Tibial nerve (tissue), 4 donors: Measurements from ENCODE around the gene FASN. TPM values are rescaled to one million over a fixed set of nuclear protein-coding genes. Genes with fewer than 3 reads are reported as not detected.

Experiments used
- DNase-seq, 2 donors: peaks; one replicate each; pipeline ENCODE4 v3.0.0-alpha.2; 2019; ENCODE audit warnings: low spot score in 2 of 2
- H3K27ac ChIP-seq, 4 donors: fragments of 200-600 bp; sonication (generic) in 3 of 4; one replicate each; pipeline ENCODE4 v1.5.1; 2017 to 2019; ENCODE audit warnings: mild to moderate bottlenecking in 1 of 4
- H3K27me3 ChIP-seq, 2 donors: fragments of 200-600 bp; sonication (generic) in 1 of 2; one replicate each; pipeline versions ENCODE4 v1.5.1 to v1.6.0; 2017 to 2019
- H3K36me3 ChIP-seq, 3 donors: fragments of 200-600 bp; sonication (generic); one replicate each; pipeline ENCODE4 v1.5.1; 2018 to 2019
- H3K4me1 ChIP-seq, 4 donors: fragments of 200-600 bp; sonication (generic) in 3 of 4; one replicate each; pipeline ENCODE4 v1.5.1; 2017 to 2019
- H3K4me3 ChIP-seq, 4 donors: fragments of 200-600 bp; sonication (generic) in 3 of 4; one replicate each; pipeline ENCODE4 v1.5.1; 2017 to 2019; ENCODE audit warnings: mild to moderate bottlenecking in 1 of 4, moderate library complexity in 1 of 4
- H3K9me3 ChIP-seq, 4 donors: fragments of 200-600 bp; sonication (generic) in 3 of 4; one replicate each; pipeline ENCODE4 v1.5.1; 2017 to 2019
- EP300 ChIP-seq, 2 donors: sonication (generic); formaldehyde crosslinking; IDR thresholded peaks; one replicate each; pipeline ENCODE4 v1.6.1; 2017; ENCODE audit warnings: antibody characterized with exemption in 2 of 2, mild to moderate bottlenecking in 1 of 2
- POLR2A ChIP-seq, 2 donors: fragments of 450-650 bp; IDR thresholded peaks; one replicate each; pipeline ENCODE4 v1.6.1; 2017; ENCODE audit warnings: antibody characterized with exemption in 2 of 2, mild to moderate bottlenecking in 2 of 2, moderate library complexity in 2 of 2
- WGBS, 2 donors: methylation state at CpG; one replicate each; pipeline ENCODE4 v1.1.5; 2018; 5-methylcytosine and 5-hydroxymethylcytosine counted together
- total RNA-seq, 4 donors: library from RNA; depleted of rRNA; stranded (reverse); fragments of >200 nt; gene quantifications; one replicate each; pipeline ENCODE4 v1.1.0, GENCODE V29; 2016
- TF ChIP-seq, protein P1 (sequence below), 5 experiments: fragments of 200-600 bp in 3 of 5; fragments of 450-650 bp in 2 of 5; sonication (generic) in 3 of 5; IDR thresholded peaks; one replicate each; pipeline ENCODE4 v1.5.1; 2016 to 2019; ENCODE audit warnings: antibody characterized with exemption in 5 of 5, mild to moderate bottlenecking in 3 of 5, moderate library complexity in 2 of 5

Gene FASN
- total RNA-seq, 4 donors from 2014 or later, result 129 to 319 (median 160) TPM

DNA sequence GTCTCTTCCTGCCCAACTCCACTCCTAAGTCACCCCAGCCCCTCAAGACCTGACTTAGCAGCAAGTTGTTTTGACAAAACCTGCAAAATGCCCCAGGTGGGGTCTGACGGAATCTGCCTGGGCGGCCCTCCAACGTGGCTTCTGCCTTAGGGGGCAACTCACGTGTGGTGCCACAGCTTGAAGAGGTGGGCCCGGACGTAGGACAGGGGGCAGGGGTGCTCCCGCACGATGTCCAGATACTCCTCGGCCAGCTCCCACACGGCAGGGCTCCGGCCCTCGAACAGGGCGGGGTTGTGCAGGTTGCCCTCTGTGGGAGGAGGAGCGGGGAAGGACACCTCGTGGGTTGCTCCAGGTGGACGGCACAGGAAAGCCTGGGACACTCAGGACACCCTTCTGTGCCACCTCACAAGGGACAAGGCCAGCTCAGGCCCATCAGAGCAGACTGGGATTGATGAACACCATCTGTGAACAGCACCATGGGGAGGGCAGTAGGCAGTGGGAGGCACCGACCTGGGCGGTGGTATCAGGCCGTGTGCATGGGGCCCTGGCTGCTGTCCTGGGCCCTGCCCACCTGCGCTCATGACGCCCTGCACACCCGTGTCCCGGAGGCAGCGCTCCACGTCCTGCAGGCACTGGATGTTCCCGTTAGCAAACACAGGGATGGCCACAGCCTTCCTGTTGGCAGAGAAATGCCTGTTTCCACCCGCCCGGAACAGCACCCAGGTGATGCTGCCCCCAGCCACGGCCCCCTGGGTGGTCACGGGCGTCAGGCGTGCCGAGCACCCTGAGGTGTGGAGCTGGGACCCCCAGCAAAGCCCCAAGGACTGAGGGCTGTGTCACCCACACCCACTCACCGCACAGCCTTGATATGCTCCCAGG lies 36.8 kb downstream of the FASN start:
- no peak for DNase-seq
- Histone ChIP-seq H3K4me3 (no peak overlapping the region), H3K36me3 (peaks cover 0 to 80% (median 29%) of the 10 kb centered on the region in 3 donors), H3K9me3 (no peaks in the 10 kb centered on the region), H3K27me3 (no peaks in the 10 kb centered on the region), H3K27ac (no peak overlapping the region), H3K4me1 (peaks cover 0 to 27% (median 13%) of the 10 kb centered on the region in 4 donors)
- 82 to 88% methylated on average over 18 to 33 of the region's 34 CpGs for WGBS, 2 donors
- no peak for TF ChIP-seq EP300 (IDR thresholded peaks at IDR 0.05)
- TF ChIP-seq, protein P1, sequence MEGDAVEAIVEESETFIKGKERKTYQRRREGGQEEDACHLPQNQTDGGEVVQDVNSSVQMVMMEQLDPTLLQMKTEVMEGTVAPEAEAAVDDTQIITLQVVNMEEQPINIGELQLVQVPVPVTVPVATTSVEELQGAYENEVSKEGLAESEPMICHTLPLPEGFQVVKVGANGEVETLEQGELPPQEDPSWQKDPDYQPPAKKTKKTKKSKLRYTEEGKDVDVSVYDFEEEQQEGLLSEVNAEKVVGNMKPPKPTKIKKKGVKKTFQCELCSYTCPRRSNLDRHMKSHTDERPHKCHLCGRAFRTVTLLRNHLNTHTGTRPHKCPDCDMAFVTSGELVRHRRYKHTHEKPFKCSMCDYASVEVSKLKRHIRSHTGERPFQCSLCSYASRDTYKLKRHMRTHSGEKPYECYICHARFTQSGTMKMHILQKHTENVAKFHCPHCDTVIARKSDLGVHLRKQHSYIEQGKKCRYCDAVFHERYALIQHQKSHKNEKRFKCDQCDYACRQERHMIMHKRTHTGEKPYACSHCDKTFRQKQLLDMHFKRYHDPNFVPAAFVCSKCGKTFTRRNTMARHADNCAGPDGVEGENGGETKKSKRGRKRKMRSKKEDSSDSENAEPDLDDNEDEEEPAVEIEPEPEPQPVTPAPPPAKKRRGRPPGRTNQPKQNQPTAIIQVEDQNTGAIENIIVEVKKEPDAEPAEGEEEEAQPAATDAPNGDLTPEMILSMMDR (IDR thresholded peaks at IDR 0.05), result no peak
- TF ChIP-seq POLR2A (IDR thresholded peaks at IDR 0.05), result no peak

DNA sequence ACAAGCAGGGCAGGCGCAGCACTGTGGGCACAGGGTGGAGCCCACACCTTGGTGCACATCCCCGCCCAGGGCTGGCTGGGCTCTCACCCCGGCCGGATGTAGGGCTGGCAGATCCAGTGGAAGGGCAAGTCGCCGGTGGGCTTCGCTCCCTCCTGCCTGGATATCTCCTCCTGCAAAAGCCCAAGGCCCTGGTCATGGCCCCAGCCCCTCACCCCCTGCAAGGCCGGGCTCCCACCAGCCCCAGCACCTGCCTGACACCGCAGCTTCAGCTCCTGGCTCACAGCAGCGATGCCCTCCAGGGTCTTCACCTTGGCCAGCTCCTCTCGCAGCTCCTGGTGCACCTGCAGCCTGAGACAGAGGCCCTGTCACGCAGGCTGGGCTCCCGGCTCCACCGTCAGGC lies 37.4 kb downstream of the FASN start:
- WGBS, 2 donors, result 89 to 95% methylated on average over 6 to 13 of the region's 14 CpGs
- H3K36me3 ChIP-seq, result peaks cover 0 to 86% (median 29%) of the 10 kb centered on the region in 3 donors

DNA sequence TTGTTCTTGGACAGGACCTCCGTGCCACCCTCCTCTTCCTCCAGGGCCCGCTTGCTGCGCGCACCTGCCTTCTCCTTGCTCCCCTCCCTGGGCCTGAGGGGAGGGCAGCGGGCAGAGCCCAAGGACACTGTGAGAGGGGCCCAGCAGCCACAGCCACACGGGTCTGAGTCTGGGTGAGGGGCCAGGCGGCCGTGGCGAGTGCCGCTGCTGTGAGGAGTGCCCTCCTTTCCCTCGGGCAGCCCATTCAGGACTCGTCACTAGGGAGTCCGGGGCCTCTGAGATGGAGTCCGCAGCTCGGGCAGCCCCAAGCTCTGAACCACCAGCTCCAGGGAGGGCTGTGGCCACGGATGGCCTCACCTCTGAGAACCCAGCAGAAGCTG lies 38.0 kb downstream of the FASN start:
- Histone ChIP-seq H3K4me1 (peaks cover 0 to 24% (median 10%) of the 10 kb centered on the region in 4 donors), H3K9me3 (no peaks in the 10 kb centered on the region), H3K27me3 (no peaks in the 10 kb centered on the region), H3K36me3 (peaks cover 0 to 93% (median 35%) of the 10 kb centered on the region in 3 donors), H3K4me3 (no peak overlapping the region), H3K27ac (no peak overlapping the region)
- 76% methylated on average over 15 to 16 of the region's 16 CpGs for WGBS, 2 donors
- no peak for DNase-seq
- no peak for TF ChIP-seq POLR2A (IDR thresholded peaks at IDR 0.05)
- TF ChIP-seq EP300 (IDR thresholded peaks at IDR 0.05), result no peak
- TF ChIP-seq, protein P1 (IDR thresholded peaks at IDR 0.05), result no peak

More for the DNA sequence above, 37.4 kb downstream of the FASN start:
- peaks cover 0 to 21% (median 11%) of the 10 kb centered on the region in 4 donors for H3K4me1 ChIP-seq
- no peak overlapping the region for H3K27ac ChIP-seq
- DNase-seq, result no peak
- H3K4me3 ChIP-seq, result no peak overlapping the region
- TF ChIP-seq EP300 (IDR thresholded peaks at IDR 0.05) (no peak), POLR2A (IDR thresholded peaks at IDR 0.05) (no peak)
- TF ChIP-seq, protein P1 (IDR thresholded peaks at IDR 0.05), result no peak
- H3K27me3 ChIP-seq, result no peaks in the 10 kb centered on the region
- no peaks in the 10 kb centered on the region for H3K9me3 ChIP-seq

DNA sequence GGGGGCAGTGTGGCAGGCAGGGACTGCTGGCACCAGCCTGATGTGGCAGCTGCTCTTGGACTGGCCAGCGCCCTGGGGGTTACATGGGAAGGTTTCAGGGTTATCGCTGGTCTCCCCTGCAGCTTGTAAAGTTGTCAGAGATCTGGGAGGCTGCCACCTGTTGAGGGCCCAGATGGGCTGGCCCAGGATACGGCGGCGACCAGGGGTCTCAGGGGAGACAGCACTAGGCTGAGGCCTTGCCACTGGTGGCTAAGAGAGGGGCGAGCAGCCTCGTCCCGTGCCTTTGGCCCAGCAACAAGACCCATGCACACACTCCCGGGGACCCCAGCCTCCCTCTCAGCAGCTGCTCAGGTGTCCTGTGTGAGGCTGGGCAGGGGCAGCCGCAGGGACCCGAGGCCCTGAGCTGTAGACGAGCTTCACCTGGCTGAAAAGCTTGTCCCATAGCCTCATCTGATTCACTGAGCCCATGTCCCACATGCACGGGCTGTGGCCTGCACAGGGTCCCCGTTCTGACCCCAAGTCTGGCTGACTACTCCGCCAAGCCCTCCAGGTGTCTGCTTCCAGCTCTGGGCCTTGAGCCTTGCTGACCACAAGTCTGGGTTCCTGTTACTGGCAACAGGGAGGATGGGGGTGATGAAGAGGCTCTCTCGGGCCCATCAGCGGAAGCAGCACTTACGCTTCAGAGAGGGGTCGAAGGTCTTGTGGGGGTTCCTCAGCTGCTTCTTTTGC lies 38.6 kb downstream of the FASN start:
- Histone ChIP-seq H3K9me3 (no peaks in the 10 kb centered on the region), H3K27ac (no peak overlapping the region), H3K27me3 (no peaks in the 10 kb centered on the region), H3K4me1 (peaks cover 0 to 18% (median 5%) of the 10 kb centered on the region in 4 donors), H3K4me3 (no peak overlapping the region), H3K36me3 (peaks cover 0 to 98% (median 40%) of the 10 kb centered on the region in 3 donors)
- WGBS, 2 donors, result 70 to 77% methylated on average over 11 to 12 of the region's 19 CpGs
- TF ChIP-seq, protein P1 (IDR thresholded peaks at IDR 0.05), result no peak
- TF ChIP-seq EP300 (IDR thresholded peaks at IDR 0.05), result no peak
- TF ChIP-seq POLR2A (IDR thresholded peaks at IDR 0.05), result no peak
- no peak for DNase-seq
